ENCODE data around the gene DGKI. TPM values are rescaled to one million over a fixed set of nuclear protein-coding genes. Genes with fewer than 3 reads are reported as not detected.

Gene DGKI
- total RNA-seq, 6 experiments from 2014 or later, result 1.2 to 2.2 (median 1.6) TPM

GRCh38 chr7:137862964-137863363 lies 16.2 kb upstream of the DGKI start:
- DNase-seq, result no peak
- Mint-ChIP-seq H3K9me3 (peaks cover 8% of the 10 kb centered on the region; the same call in 1 of the 2 replicates), H3K27ac (no peak overlapping the region), H3K36me3 (ENCODE audit: low read depth) (peaks cover 58% of the 10 kb centered on the region), H3K4me1 (ENCODE audit: low read depth) (peaks cover 8% of the 10 kb centered on the region), H3K4me3 (no peak overlapping the region), H3K27me3 (ENCODE audit: insufficient read depth) (peaks cover 3% of the 10 kb centered on the region; the same call in 1 of the 2 replicates)
- TF ChIP-seq CTCF (IDR thresholded peaks at IDR 0.05), result no peak

GRCh38 chr7:137862358-137862757 lies 15.6 kb upstream of the DGKI start:
- Mint-ChIP-seq H3K4me3 (no peak overlapping the region), H3K9me3 (peaks cover 8% of the 10 kb centered on the region; the same call in 1 of the 2 replicates), H3K4me1 (ENCODE audit: low read depth) (peaks cover 2% of the 10 kb centered on the region; the same call in 1 of the 2 replicates), H3K27ac (no peak overlapping the region; the same call in 1 of the 2 replicates), H3K36me3 (ENCODE audit: low read depth) (peaks cover 52% of the 10 kb centered on the region), H3K27me3 (ENCODE audit: insufficient read depth) (peaks cover under 1% of the 10 kb centered on the region; the same call in 1 of the 2 replicates)
- TF ChIP-seq CTCF (IDR thresholded peaks at IDR 0.05), result no peak
- no peak for DNase-seq

GRCh38 chr7:137860542-137860941 lies 13.8 kb upstream of the DGKI start:
- H3K27ac Mint-ChIP-seq, result no peak overlapping the region
- TF ChIP-seq CTCF (IDR thresholded peaks at IDR 0.05), result no peak
- peaks cover 10% of the 10 kb centered on the region for H3K4me1 Mint-ChIP-seq (ENCODE audit: low read depth)

GRCh38 chr7:137853053-137853452 lies 6.3 kb upstream of the DGKI start:
- TF ChIP-seq CTCF (IDR thresholded peaks at IDR 0.05), result no peak
- H3K4me3 Mint-ChIP-seq, result no peak overlapping the region
- H3K4me1 Mint-ChIP-seq (ENCODE audit: low read depth), result peaks cover 55% of the 10 kb centered on the region
- H3K9me3 Mint-ChIP-seq, result no peaks in the 10 kb centered on the region
- H3K27ac Mint-ChIP-seq, result no peak overlapping the region
- no peaks in the 10 kb centered on the region; the same call in 1 of the 2 replicates for H3K27me3 Mint-ChIP-seq (ENCODE audit: insufficient read depth)
- H3K36me3 Mint-ChIP-seq (ENCODE audit: low read depth), result peaks cover 47% of the 10 kb centered on the region
- no peak for DNase-seq

More at GRCh38 chr7:137860542-137860941, 13.8 kb upstream of the DGKI start:
- Mint-ChIP-seq H3K36me3 (ENCODE audit: low read depth) (peaks cover 43% of the 10 kb centered on the region), H3K27me3 (ENCODE audit: insufficient read depth) (no peaks in the 10 kb centered on the region; the same call in 1 of the 2 replicates), H3K4me3 (no peak overlapping the region), H3K9me3 (no peaks in the 10 kb centered on the region)
- no peak for DNase-seq

- peaks cover 55% of the 10 kb centered on the region for H3K4me1 Mint-ChIP-seq (ENCODE audit: low read depth)
- no peaks in the 10 kb centered on the region; the same call in 1 of the 2 replicates for H3K27me3 Mint-ChIP-seq (ENCODE audit: insufficient read depth)
- peak overlapping the region; percentile 74; the same call in 1 of the 2 replicates for H3K27ac Mint-ChIP-seq
- H3K36me3 Mint-ChIP-seq (ENCODE audit: low read depth), result peaks cover 47% of the 10 kb centered on the region
- H3K9me3 Mint-ChIP-seq, result no peaks in the 10 kb centered on the region
- no peak for TF ChIP-seq CTCF (IDR thresholded peaks at IDR 0.05)
- H3K4me3 Mint-ChIP-seq, result no peak overlapping the region
- DNase-seq, result no peak
Measured at GRCh38 chr7:137852108-137852507, 5.3 kb upstream of the DGKI start.

All from HFFc6 (cell line).